SK-N-SH (cell line): ENCODE results near the gene ZNF148. TPM values are rescaled to one million over a fixed set of nuclear protein-coding genes. Genes with fewer than 3 reads are reported as not detected.

Source experiments
- CTCF ChIA-PET: fragments of 300-600, 350-600 bp; formaldehyde crosslinking; extraction: SDS; loops from one replicate; lab custom pipeline; 2021; lab: Yijun Ruan, JAX
- POLR2A ChIA-PET: fragments of 350-600 bp; sonication (Branson Sonifier 250); formaldehyde crosslinking; extraction: SDS; loops from one replicate; lab custom pipeline; 2020; ENCODE audit warnings: antibody characterized with exemption, inconsistent platforms; lab: Yijun Ruan, JAX
- DNase-seq: peaks from one replicate; pipeline ENCODE4 v3.0.0; 2012
- H2AFZ ChIP-seq: fragments of 200-600 bp; sonication (generic); 2 replicates; pipeline ENCODE4 v1.8.1; 2016; ENCODE audit warnings: antibody characterized with exemption, mild to moderate bottlenecking, low read depth
- H3F3A ChIP-seq: fragments of 200-600 bp; sonication (generic); replicated peaks from 2 replicates; pipeline ENCODE3; 2016; ENCODE audit warnings: antibody characterized with exemption, mild to moderate bottlenecking; ENCODE audit not compliant: insufficient read depth
- H3K27ac ChIP-seq, 2 experiments: fragments of 200-500 bp in 1 of 2; fragments of 200-600 bp in 1 of 2; sonication (Bioruptor generic) in 1 of 2; sonication (generic), shearing (Covaris generic) in 1 of 2; 2 replicates each; pipeline versions ENCODE4 v1.5.1 to v1.6.1; 2014 to 2016; ENCODE audit warnings: low read depth in 2 of 2, inconsistent platforms in 1 of 2, low read length in 1 of 2, mild to moderate bottlenecking in 1 of 2, mixed read lengths in 1 of 2
- H3K27me3 ChIP-seq: fragments of 200-600 bp; sonication (generic), shearing (Covaris generic); 2 replicates; pipeline ENCODE4 v1.6.1; 2016; ENCODE audit warnings: mixed run types; ENCODE audit not compliant: insufficient read depth
- H3K36me3 ChIP-seq, 2 experiments: fragments of 200-500 bp in 1 of 2; fragments of 200-600 bp in 1 of 2; sonication (Bioruptor generic) in 1 of 2; sonication (generic) in 1 of 2; replicated peaks in 1 of 2; 2 replicates each; pipeline versions ENCODE3 to v1.5.1; 2014 to 2016; ENCODE audit warnings: low read length in 1 of 2, mild to moderate bottlenecking in 1 of 2; ENCODE audit not compliant: insufficient read depth in 2 of 2, control insufficient read depth in 1 of 2
- H3K4me1 ChIP-seq, 2 experiments: fragments of 200-500 bp in 1 of 2; fragments of 200-600 bp in 1 of 2; sonication (Bioruptor generic) in 1 of 2; sonication (generic), shearing (Covaris generic) in 1 of 2; 2 replicates each; pipeline versions ENCODE4 v1.5.1 to v1.6.1; 2014 to 2016; ENCODE audit warnings: low read depth in 1 of 2, low read length in 1 of 2, mixed run types in 1 of 2; ENCODE audit not compliant: insufficient read depth in 2 of 2, control insufficient read depth in 1 of 2
- H3K4me2 ChIP-seq: fragments of 200-600 bp; sonication (generic), shearing (Covaris generic); 2 replicates; pipeline ENCODE4 v1.6.1; 2017; ENCODE audit warnings: mixed run types
- H3K4me3 ChIP-seq, 2 experiments: fragments of 200-500 bp in 1 of 2; fragments of 200-600 bp in 1 of 2; sonication (Bioruptor generic) in 1 of 2; sonication (generic), shearing (Covaris generic) in 1 of 2; 2 replicates each; pipeline versions ENCODE4 v1.5.1 to v1.8.1; 2014 to 2016; ENCODE audit warnings: low read depth in 2 of 2, inconsistent platforms in 1 of 2, low read length in 1 of 2, mild to moderate bottlenecking in 1 of 2, mixed read lengths in 1 of 2, moderate library complexity in 1 of 2
- H3K79me2 ChIP-seq: fragments of 200-600 bp; sonication (generic); 2 replicates; pipeline ENCODE4 v1.8.1; 2017; ENCODE audit warnings: mild to moderate bottlenecking; ENCODE audit not compliant: insufficient read depth
- H3K9ac ChIP-seq: fragments of 200-600 bp; sonication (generic); 2 replicates; pipeline ENCODE4 v1.6.1; 2017; ENCODE audit warnings: mixed run types
- H3K9me2 ChIP-seq: fragments of 200-600 bp; sonication (generic); 2 replicates; pipeline ENCODE4 v1.6.1; 2017; ENCODE audit warnings: mixed run types
- H3K9me3 ChIP-seq: fragments of 200-600 bp; sonication (generic); 2 replicates; pipeline ENCODE4 v1.6.1; 2017; ENCODE audit warnings: mixed run types, mild to moderate bottlenecking, moderate library complexity
- H4K20me1 ChIP-seq: fragments of 200-600 bp; sonication (generic); 2 replicates; pipeline ENCODE4 v1.6.1; 2017; ENCODE audit warnings: mild to moderate bottlenecking, mixed run types; ENCODE audit not compliant: insufficient read depth
- CHD2 ChIP-seq: fragments of 150-350 bp; IDR thresholded peaks from 2 replicates; pipeline ENCODE4 v1.6.1; 2018; ENCODE audit warnings: low read length; ENCODE audit not compliant: partially characterized antibody
- CTCF ChIP-seq: fragments of 200-600 bp; sonication (generic); IDR thresholded peaks from 2 replicates; pipeline ENCODE4 v1.6.1; 2017; ENCODE audit warnings: antibody characterized with exemption, mild to moderate bottlenecking, moderate library complexity
- ELF1 ChIP-seq: IDR thresholded peaks from 2 replicates; pipeline ENCODE4 v1.4.0; 2012
- EP300 ChIP-seq, 2 experiments: IDR thresholded peaks; 2 replicates each; pipeline versions ENCODE4 v1.4.0 to v1.6.1; 2012; ENCODE audit warnings: borderline replicate concordance in 1 of 2, low read depth in 1 of 2, low read length in 1 of 2
- FOXJ3 ChIP-seq: sonication (generic); formaldehyde crosslinking; IDR thresholded peaks from 2 replicates; pipeline ENCODE4 v1.5.1; 2020; ENCODE audit warnings: mild to moderate bottlenecking, missing genetic modification reagents
- FOXM1 ChIP-seq: IDR thresholded peaks from 2 replicates; pipeline ENCODE4 v1.4.0; 2012; ENCODE audit warnings: low read depth, mild to moderate bottlenecking
- GABPA ChIP-seq: IDR thresholded peaks from 2 replicates; pipeline ENCODE4 v1.4.0; 2012; ENCODE audit warnings: low read depth, mild to moderate bottlenecking
- JUND ChIP-seq: IDR thresholded peaks from 2 replicates; pipeline ENCODE4 v1.4.0; 2012
- MEF2A ChIP-seq: IDR thresholded peaks from 2 replicates; pipeline ENCODE4 v1.4.0; 2012; ENCODE audit warnings: low read depth, borderline replicate concordance
- NFIC ChIP-seq: IDR thresholded peaks from 2 replicates; pipeline ENCODE4 v1.4.0; 2012; ENCODE audit warnings: borderline replicate concordance
- RAD21 ChIP-seq: IDR thresholded peaks from 2 replicates; pipeline ENCODE4 v1.6.1; 2012; ENCODE audit warnings: mild to moderate bottlenecking, low read length
- RCOR1 ChIP-seq: fragments of 150-350 bp; IDR thresholded peaks from 2 replicates; pipeline ENCODE4 v1.6.1; 2017; ENCODE audit warnings: antibody characterized with exemption, low read length
- RFX5 ChIP-seq: IDR thresholded peaks from 2 replicates; pipeline ENCODE4 v1.6.1; 2012; ENCODE audit warnings: mild to moderate bottlenecking, improper control_type of control experiment, low read length
- RXRA ChIP-seq: IDR thresholded peaks from 2 replicates; pipeline ENCODE4 v1.4.0; 2012; ENCODE audit warnings: low read depth, mild to moderate bottlenecking, borderline replicate concordance
- SMC3 ChIP-seq: IDR thresholded peaks from 2 replicates; pipeline ENCODE4 v1.6.1; 2012; ENCODE audit warnings: low read depth, low read length, improper control_type of control experiment
- TAF1 ChIP-seq: IDR thresholded peaks from 2 replicates; pipeline ENCODE4 v1.6.1; 2012; ENCODE audit warnings: low read depth, mild to moderate bottlenecking, low read length, moderate library complexity, borderline replicate concordance
- TCF12 ChIP-seq: IDR thresholded peaks from 2 replicates; pipeline ENCODE4 v1.4.0; 2012
- YY1 ChIP-seq: IDR thresholded peaks from 2 replicates; pipeline ENCODE4 v1.4.0; 2012; ENCODE audit warnings: low read depth, mild to moderate bottlenecking
- WGBS: methylation state at CpG from one replicate; pipeline ENCODE4 v1.1.6; 2017; ENCODE audit warnings: low lambda C conversion rate; 5-methylcytosine and 5-hydroxymethylcytosine counted together
- polyA plus RNA-seq, 3 experiments: library from polyadenylated mRNA; depleted of rRNA; stranded (reverse); fragments of >200 nt; gene quantifications; 2 replicates each; pipeline ENCODE4 v1.2.3, GENCODE V29; 2012
- TF ChIP-seq, protein P1 (sequence below): IDR thresholded peaks from 2 replicates; pipeline ENCODE4; 2012
- TF ChIP-seq, protein P2 (sequence below): fragments of 150-350 bp; IDR thresholded peaks from 2 replicates; pipeline ENCODE4 v1.6.1; 2017; ENCODE audit warnings: antibody characterized with exemption, low read length, low read depth, borderline replicate concordance
- TF ChIP-seq, protein P3 (sequence below): IDR thresholded peaks from 2 replicates; pipeline ENCODE4 v1.6.1; 2012; ENCODE audit warnings: mild to moderate bottlenecking, low read depth, low read length, moderate library complexity
- TF ChIP-seq, protein P4 (sequence below): IDR thresholded peaks from 2 replicates; pipeline ENCODE4 v1.4.0; 2012; ENCODE audit warnings: low read depth

Gene ZNF148
- polyA plus RNA-seq, 1 of the 3 experiments (the other 2 are of a cell fraction): 5.1 TPM

- Histone ChIP-seq H3K36me3 (peaks cover 7 to 22% of the 10 kb centered on the region in 2 experiments), H3K4me2 (no peak overlapping the region), H4K20me1 (no peaks in the 10 kb centered on the region), H3F3A (no peaks in the 10 kb centered on the region), H3K9me3 (no peaks in the 10 kb centered on the region), H3K4me1 (no peaks in the 10 kb centered on the region), H3K79me2 (0 out of 2 replicates have a peak, but pooled peaks cover 4% of the 10 kb centered on the region), H3K4me3 (no peak overlapping the region), H3K27me3 (no peaks in the 10 kb centered on the region), H3K9ac (no peak overlapping the region), H3K27ac (no peak overlapping the region), H3K9me2 (no peaks in the 10 kb centered on the region), H2AFZ (no peak overlapping the region)
- DNase-seq: no peak
- CTCF ChIA-PET: interaction anchor here (0.9 kb wide), 1 partner anchor 22 kb away, joined by 3 read pairs; no protein-coding TSS in a partner anchor
- POLR2A ChIA-PET: no interaction called here
- TF ChIP-seq CHD2 (no peak), GABPA (no peak), TCF12 (no peak), EP300 (IDR thresholded peaks at IDR 0.05; ENCODE audit: borderline replicate concordance in 1 of 2, low read depth in 1 of 2, low read length in 1 of 2) (no peak), NFIC (no peak), YY1 (no peak), CTCF (no peak), RCOR1 (no peak), SMC3 (no peak), RAD21 (no peak), JUND (no peak), RFX5 (no peak), FOXM1 (no peak)
- TF ChIP-seq, protein P1, sequence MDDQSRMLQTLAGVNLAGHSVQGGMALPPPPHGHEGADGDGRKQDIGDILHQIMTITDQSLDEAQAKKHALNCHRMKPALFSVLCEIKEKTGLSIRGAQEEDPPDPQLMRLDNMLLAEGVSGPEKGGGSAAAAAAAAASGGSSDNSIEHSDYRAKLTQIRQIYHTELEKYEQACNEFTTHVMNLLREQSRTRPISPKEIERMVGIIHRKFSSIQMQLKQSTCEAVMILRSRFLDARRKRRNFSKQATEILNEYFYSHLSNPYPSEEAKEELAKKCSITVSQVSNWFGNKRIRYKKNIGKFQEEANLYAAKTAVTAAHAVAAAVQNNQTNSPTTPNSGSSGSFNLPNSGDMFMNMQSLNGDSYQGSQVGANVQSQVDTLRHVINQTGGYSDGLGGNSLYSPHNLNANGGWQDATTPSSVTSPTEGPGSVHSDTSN: no peak
These were observed 129.6 kb downstream of the ZNF148 start for GRCh38 chr3:125245521-125245920.

- Histone ChIP-seq H3K9me3 (no peaks in the 10 kb centered on the region), H3K4me3 (no peak overlapping the region), H3K9ac (no peak overlapping the region), H3K36me3 (peaks cover 0 to 18% of the 10 kb centered on the region in 2 experiments), H2AFZ (no peak overlapping the region), H3K4me1 (no peaks in the 10 kb centered on the region), H3F3A (no peaks in the 10 kb centered on the region), H3K27me3 (no peaks in the 10 kb centered on the region), H3K27ac (no peak overlapping the region), H4K20me1 (no peaks in the 10 kb centered on the region), H3K79me2 (no peaks in the 10 kb centered on the region), H3K4me2 (no peak overlapping the region), H3K9me2 (no peaks in the 10 kb centered on the region)
- DNase-seq: no peak
- POLR2A ChIA-PET: no interaction called here
- 89% methylated on average over 4 of the region's 4 CpGs for WGBS
- CTCF ChIA-PET: no interaction called here
- TF ChIP-seq RXRA (no peak), EP300 (IDR thresholded peaks at IDR 0.05; ENCODE audit: borderline replicate concordance in 1 of 2, low read depth in 1 of 2, low read length in 1 of 2) (no peak), MEF2A (no peak), FOXJ3 (CRISPR knock-in tag) (no peak), ELF1 (no peak), JUND (no peak), RAD21 (no peak), TAF1 (no peak), GABPA (no peak), FOXM1 (no peak), SMC3 (no peak), CHD2 (no peak)
- TF ChIP-seq, protein P2, sequence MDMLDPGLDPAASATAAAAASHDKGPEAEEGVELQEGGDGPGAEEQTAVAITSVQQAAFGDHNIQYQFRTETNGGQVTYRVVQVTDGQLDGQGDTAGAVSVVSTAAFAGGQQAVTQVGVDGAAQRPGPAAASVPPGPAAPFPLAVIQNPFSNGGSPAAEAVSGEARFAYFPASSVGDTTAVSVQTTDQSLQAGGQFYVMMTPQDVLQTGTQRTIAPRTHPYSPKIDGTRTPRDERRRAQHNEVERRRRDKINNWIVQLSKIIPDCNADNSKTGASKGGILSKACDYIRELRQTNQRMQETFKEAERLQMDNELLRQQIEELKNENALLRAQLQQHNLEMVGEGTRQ: no peak
- TF ChIP-seq, protein P3, sequence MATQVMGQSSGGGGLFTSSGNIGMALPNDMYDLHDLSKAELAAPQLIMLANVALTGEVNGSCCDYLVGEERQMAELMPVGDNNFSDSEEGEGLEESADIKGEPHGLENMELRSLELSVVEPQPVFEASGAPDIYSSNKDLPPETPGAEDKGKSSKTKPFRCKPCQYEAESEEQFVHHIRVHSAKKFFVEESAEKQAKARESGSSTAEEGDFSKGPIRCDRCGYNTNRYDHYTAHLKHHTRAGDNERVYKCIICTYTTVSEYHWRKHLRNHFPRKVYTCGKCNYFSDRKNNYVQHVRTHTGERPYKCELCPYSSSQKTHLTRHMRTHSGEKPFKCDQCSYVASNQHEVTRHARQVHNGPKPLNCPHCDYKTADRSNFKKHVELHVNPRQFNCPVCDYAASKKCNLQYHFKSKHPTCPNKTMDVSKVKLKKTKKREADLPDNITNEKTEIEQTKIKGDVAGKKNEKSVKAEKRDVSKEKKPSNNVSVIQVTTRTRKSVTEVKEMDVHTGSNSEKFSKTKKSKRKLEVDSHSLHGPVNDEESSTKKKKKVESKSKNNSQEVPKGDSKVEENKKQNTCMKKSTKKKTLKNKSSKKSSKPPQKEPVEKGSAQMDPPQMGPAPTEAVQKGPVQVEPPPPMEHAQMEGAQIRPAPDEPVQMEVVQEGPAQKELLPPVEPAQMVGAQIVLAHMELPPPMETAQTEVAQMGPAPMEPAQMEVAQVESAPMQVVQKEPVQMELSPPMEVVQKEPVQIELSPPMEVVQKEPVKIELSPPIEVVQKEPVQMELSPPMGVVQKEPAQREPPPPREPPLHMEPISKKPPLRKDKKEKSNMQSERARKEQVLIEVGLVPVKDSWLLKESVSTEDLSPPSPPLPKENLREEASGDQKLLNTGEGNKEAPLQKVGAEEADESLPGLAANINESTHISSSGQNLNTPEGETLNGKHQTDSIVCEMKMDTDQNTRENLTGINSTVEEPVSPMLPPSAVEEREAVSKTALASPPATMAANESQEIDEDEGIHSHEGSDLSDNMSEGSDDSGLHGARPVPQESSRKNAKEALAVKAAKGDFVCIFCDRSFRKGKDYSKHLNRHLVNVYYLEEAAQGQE: no peak
- TF ChIP-seq, protein P4, sequence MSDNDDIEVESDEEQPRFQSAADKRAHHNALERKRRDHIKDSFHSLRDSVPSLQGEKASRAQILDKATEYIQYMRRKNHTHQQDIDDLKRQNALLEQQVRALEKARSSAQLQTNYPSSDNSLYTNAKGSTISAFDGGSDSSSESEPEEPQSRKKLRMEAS: no peak
These were observed 134.6 kb downstream of the ZNF148 start for GRCh38 chr3:125240496-125240895.
